NCI-H1694 (cell line): ENCODE results near the gene FAF2.
"Not testable (repeated sequence)": the region's sequence is repeated elsewhere in the genome, so short reads cannot be mapped to it uniquely, and the experiment has no call there.

Experiments used
- DNase-seq: peaks from one replicate; lab custom pipeline; 2025; lab: John Stamatoyannopoulos, UW

FAF2 gene

DNA sequence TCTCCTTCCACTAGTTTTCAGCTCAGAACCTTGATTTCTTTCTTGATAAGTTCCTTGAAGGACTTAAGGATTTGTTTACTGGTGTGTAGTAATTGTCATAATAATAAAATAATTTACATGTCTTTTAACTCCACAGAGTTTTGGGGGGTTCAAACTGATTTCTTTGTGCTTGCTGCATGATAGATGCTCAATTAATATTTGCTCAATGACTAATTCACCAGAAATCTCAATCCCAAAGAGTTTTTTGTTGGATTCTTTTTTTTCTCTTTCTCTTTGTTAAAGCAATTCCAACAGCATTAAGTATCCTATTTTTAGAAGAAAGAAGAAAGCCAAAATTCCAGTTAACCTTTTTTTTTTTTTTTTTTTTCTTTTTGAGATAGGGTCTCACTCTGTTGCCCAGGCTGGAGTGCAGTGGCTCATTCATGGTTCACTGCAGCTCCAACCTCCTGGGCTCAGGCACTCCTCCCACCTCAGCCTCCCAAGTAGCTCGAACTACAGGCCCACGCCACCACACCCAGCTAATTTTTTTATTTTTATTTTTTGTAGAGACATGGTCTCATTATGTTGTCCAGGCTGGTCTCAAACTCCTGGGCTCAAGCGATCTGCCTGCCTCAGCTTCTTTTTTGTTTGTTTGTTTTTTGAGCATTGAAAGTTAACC lies 10.8 kb downstream of the FAF2 start:
- DNase-seq, result no peak

DNA sequence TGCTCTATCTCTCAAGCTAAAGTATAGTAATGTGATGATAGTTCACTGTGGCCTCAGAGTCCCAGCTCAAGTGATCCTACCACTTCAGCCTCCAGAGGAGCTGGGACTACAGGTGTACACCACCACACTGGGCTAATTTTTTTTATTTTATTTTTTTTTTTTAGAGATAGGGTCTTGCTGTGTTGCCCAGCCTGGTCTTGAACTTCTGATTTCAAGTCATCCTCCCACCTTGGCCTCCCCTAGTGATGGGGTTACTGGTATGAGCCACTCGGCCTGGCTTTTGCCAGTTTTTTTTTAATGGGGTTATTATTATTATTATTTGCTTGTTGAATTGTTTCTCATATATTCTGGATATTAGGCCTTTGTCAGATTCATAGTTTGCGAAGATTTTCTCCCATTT lies 13.2 kb downstream of the FAF2 start:
- DNase-seq, result no peak

DNA sequence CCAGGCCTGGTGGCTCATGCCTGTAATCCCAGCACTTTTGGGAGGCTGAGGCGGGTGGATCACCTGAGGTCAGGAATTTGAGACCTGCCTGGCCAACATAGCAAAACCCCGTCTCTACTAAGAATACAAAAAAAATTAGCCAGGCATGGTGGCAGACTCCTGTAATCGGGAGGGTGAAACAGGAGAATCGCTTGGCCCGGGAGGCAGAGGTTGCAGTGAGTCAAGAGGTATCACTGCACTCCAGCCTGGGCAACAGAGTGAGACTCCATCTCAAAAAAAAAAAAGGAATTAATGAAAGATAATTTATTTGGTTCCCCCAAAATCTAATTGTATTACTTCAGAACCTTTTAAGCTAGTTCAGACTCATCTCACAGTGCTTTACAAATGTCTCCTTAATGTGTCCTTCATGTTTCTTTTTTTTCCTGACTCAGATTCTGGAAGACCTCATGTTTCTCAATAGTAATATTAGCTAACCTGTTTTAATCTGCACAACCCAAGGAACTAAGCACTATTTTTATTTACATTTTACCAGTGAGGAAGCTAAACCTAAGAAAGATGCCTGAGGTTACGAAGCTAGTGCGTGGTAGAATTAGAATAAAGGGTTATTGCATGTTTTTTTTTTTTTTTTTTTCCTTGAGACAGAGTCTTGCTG lies 15.1 kb downstream of the FAF2 start:
- no peak for DNase-seq

DNA sequence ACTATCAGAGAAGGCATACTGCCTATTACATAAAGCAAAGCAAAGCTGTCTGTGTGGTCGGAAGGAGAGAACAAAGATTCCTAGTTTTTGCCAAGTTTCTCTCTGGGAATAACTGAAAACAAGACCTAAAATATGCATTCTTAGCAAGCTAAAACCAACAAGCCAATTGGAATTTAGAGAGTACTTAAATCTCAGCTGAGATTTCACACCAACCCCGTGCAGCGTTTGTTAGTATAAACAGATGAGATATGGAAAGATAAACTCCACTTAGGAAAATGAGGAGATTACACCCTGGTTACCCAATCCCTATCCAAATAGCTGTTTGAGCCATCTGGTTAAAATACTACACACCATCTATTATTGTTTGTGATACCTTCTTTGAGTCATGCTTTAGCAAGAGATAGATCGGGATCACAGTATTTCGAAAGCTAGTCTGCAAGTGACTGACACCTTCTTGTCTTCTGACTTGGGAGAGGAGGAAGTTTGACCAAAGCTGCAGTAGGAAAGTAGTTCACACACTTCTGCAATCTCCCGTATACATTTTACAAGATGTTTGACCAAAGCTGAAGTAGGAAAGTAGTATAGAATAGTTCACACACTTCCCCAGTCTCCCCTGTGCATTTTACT lies 18.2 kb downstream of the FAF2 start:
- no peak for DNase-seq

DNA sequence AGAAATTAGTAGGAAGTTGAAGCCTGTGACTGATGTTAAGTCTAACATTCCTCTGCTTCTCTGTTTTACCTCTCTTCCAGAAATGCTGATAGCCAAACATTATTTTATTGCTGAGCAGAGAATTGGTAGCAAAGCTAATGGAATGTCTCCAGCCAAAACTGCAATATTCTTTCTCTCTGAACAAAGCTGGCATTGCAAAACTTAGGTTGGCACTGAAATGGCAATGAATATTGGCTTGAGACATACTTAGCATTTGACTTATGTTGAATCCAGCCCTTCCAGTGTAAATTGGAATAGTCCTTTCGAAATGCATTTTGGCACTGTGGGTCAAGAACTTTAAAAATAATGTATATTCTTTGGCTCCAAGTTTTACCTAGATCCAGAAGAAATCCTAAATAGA lies 21.1 kb downstream of the FAF2 start:
- DNase-seq, result no peak

DNA sequence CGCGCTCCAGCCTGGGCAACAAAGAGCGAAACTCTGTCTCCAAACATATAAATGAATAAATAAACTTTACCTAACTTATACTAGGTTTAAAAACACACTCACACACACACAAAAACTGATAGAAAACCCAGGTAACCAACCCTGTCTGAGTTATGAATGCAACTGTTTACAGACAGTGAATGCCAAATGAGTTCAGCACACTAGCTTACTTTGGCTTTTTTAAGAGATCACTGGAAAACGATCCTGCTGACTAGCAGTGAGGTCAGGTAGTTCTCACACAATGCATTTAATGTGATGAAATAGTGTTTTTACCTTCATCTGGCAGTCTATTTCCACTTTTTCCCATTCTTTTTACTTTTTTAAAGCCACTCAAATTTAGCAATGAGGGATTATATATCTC lies 22.4 kb downstream of the FAF2 start:
- no peak for DNase-seq

DNA sequence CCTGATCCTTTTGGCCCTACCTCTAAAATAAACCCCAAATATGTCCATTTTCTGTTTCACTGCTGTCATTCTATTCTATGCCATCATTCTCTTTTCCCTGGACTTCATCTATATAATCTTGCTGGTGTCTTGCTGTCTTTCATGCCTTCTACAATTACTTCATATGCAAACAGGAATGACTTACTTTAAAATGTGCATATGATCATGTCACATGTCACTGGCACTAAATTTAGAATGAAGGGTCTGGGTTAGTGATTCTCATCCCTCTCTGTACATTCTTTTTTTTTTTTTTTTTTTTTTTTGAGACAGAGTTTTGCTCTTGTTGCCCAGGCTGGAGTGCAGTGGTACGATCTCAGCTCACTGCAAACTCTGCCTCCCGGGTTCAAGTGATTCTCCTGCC lies 22.9 kb downstream of the FAF2 start:
- DNase-seq, result no peak

DNA sequence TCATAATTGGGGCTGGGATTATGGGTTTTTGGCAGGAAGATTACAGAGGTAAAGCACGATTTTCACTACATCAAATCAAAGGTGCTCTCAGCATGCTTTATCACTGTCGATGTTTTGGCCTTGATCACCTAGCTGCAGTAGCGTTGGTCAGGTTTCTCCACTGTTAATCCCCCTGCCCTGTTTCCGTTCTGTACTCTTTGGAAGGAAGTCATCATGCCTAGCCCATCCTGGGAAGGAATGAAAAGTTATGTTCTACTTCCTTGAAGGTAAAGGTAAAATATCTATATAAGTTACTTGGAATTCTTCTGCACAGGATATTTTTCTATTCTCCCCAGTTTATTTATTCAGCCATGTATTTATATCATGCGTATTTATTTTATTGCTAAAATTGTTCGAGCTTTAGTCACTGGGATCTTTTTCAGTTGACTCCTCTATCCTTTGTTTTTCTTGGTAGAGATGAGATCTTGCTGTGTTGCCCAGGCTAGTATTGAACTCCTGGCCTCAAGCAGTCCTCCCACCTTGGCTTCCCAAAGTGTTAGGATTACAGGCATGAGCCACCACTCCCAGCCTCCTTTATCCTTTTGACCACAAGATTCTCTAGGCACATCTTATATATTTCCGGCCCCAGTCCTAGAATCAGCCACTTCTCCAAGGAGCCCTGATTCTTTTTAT lies 25.3 kb downstream of the FAF2 start:
- DNase-seq, result no peak

DNA sequence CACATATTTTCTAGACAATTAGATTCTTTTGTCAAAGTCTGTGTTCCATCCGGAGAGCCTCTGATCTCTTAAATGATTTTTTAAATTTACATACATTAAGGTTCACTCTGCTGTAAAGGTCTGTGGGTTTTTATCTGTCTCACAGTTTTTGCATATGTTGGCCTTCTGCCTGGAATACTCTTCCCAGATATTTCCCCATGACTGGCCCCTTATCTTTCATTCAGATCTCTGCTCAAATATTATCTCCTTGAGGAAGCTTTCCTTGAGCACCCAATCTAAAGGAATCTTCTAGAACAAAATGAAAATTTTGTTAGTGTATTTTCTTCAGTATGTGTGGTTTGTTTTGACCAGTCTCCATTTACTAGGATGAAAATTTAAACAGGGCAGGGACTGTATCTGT lies 26.3 kb downstream of the FAF2 start:
- no peak for DNase-seq

DNA sequence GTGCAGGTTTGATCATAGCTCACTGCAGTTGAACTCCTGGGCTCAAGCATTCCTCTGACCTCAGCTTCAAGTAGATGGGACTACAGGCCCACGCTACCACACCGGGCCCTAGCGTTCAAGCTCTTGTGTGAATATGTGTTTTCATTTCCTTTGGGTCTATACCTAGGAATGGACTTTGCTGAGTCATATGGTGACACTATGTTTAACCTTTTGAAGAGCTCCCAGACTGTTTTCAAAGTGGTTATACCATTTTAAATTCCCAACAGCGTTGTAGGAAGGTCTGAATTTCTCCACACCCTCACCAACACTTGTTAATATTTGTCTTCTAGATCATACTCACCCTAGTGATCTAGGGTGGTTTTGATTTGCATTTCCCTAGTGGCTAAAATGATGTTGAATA lies 33.5 kb downstream of the FAF2 start:
- no peak for DNase-seq

DNA sequence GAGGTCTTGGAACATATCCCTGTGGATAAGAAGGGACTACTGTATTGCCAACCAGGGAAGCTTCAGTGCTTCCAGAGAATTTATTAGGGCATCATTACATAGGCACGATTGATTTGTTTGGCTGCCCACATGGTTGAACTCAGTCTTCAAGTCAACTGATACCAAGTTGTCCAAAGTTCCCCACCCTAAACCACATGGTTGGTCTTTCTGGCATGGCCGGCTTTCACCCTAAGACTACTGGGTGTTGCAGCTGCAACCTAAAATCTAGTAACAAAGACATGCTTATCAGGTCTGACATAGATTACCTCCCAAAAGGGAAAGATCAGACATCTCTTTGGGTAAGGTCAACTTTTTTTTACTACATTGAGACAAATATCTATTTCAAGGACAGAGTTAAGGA lies 37.0 kb downstream of the FAF2 start:
- DNase-seq, result no peak

DNA sequence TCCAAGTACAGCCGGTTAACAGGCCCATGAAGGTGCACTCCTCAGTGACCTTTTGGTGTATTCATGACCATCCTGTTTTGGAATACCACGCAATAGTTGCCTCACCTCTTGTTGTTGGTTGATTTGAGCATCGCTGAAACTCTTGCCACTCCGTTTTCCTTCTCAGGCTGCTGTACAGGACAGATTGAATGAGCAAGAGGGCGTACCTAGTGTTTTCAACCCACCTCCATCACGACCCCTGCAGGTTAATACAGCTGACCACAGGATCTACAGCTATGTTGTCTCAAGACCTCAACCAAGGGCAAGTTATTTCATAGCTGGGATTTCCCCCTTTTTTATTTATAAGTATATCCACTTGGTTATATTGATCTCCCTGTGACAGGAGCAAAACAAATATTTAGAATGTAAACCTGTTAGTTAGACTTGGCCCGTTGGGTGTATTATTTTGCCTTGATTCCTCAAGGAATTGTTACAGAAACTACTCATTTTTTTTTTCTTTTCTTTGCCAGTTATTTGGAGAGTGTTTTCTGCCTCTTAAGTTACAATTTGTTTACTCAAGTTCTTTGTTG lies 38.1 kb downstream of the FAF2 start:
- no peak for DNase-seq

DNA sequence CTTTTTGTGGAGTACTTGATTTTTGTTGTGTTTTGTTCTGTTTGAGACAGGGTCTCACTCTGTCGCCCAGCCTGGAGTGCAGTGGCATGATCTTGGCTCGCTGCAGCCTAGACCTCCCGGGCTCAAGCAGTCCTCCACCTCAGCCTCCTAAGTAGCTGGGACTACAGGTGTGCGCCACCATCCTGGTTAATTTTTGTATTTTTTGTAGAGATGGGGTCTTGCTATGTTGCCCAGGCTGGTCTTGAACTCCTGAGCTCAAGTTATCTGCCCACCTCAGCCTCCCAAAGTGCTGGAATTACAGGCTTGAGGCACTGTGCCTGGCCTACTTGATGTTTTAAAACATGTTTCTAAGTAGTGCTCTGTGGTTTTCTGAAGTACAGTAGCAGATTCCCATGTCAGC lies 39.0 kb downstream of the FAF2 start:
- DNase-seq, result not testable (repeated sequence)

DNA sequence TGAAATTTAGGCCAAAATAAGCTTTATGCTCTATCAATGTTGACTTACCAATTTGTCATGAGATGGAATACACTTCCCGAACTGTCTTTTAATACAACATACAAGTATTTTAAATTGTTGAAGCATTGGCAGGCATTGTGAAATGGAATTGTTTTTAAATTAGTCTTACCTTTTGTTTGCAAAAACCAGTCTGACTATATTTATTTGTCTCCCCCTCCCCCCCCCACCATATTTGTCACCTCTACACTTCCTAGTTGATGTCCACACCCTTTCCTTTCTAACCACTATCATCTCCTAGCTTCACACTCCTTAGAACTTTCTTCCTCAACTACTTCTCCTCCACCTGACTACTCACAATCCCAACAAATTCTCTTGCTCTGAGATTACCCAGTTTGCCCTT lies 40.9 kb downstream of the FAF2 start:
- no peak for DNase-seq

DNA sequence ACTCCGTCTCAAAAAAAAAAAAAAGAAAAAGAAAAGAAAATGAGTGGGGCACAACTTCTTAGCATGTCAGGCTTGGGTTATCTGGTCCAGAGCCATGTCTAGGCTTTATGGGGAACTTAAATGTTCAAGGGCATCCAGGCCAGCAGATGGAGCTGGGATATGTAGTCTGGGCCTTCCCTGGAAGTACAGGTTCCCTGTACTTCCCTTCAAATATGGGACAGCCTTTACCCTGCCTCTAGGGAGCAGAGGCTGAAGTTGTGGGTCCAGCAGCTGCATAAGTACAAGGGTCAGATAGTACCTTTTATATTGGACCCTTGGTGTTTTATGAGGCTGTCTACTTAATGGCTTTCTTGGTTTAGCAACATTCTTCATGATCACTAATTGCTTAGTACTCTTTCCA lies 42.1 kb downstream of the FAF2 start:
- no peak for DNase-seq

DNA sequence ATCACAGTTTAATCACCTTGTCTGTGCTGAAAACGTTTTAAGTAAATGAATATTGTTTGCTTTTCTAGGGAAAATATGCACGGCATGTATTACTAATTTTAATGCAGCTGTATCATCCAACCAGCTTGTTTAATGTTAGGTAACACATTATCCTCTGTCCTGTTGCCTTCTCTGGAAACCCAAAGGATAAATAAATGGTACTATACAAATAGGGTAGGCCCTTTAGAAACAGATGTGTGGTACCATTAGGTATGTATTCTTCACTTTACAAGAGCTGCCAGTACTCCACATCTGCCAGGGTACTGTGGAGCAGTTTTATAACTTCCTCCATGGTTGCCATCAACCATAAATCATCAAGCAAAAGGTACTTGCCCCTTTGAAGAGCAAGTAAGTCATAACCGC lies 42.9 kb downstream of the FAF2 start:
- DNase-seq, result no peak

DNA sequence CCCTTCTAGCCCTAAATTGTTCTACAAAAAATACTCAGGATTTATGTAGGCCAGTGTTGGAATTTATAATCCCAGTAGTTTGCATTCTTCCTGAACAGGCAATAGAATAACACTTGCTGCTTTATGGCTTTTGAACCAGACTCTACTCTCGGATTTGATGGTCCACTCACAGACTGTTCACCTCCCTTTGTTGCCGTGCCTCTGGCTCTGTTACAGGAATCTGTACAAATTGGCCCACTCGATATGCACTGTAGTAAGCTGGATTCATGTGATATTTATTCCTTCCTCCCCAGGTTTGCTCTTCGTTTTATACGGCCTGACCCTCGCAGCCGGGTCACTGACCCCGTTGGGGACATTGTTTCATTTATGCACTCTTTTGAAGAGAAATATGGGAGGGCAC lies 43.7 kb downstream of the FAF2 start:
- DNase-seq, result no peak

DNA sequence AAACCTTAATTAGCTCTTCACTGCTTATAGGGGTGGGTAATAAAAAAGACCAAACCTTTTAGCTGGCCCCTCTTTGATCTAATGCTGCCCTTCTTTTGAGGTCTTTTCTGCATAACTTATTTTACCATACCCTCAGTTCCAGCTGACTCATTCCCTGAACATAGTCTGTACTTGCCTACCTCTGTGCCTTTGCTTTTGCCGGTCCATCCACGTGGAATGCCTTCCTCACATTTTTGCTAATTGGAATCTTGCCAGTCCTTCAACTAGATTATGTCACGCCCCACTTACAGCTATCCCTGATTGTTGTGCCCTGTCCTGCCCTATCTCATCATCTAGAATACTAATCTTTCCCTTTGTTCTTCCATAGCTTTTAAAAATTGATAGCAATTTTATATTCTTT lies 44.2 kb downstream of the FAF2 start:
- no peak for DNase-seq

DNA sequence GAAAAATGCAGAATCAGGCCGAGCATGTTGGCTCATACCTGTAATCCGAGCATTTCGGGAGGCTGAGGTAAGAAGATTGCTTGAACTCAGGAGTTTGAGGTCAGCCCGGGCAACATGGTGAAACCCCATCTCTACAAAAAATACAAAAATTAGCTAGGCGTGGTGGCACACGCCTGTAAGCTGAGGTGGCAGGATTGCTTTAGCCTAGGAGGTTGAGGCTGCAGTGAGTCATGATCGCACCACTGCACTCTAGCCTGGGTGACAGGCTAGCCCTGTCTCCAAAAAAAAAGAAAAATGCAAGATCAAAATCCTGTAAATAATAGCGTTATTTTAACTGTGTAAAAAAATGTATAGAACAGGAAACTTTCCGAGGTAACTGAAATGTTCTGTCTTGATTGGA lies 49.7 kb downstream of the FAF2 start:
- no peak for DNase-seq

DNA sequence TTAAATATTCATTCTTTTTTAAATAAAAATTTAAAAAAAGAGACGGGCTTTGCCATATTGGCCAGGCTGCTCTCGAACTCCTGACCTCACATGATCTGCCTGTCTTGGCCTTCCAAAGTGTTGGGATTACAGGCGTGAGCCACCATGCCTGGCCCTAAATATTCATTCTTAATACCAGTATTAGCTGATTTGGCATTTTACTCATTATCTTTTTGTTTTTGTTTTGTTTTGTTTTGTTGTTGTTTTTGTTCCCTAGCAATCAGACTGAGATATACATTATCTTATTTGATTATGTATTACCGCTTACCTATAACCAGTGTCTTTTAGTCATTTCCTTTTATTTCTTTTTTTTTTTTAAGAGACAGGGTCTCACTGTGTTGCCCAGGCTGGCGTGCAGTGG lies 51.1 kb downstream of the FAF2 start:
- DNase-seq, result no peak

DNA sequence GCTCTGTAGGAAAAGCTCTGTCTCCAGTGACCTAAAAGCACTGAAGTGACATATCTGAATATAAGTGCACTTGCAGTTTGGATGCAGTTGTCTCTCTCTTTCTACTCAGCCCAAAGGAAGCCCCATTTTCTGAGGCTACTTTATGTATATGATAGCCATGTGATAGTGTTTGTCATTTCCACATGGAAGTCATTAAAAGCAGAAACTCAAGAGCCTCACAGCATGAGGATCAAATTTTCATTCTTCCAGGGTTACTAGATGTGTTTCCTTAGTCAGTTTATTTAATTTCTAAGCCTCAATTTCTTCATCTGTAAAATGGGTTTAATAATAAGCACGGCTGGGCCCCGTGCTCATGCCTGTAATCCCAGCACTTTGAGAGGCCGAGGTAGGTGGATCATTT lies 52.3 kb downstream of the FAF2 start:
- no peak for DNase-seq

DNA sequence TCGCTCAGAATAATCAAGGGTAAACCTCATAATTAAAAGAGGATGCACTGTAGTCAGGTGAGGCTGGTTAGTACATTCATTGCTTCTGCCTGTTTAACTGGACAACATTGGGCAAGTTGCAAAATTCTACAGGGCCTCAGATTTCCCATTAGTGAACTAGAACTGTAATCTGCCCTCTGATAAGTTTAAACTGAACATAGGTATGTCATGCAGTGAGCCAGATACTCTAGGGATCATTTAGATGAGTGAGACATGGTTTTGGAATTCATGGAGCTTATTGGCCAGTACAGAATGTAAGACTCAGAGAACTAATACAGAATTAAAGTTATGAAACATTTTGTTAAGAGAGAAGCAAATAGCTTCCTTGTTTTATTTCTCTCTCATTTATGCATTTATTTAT lies 53.1 kb downstream of the FAF2 start:
- no peak for DNase-seq

DNA sequence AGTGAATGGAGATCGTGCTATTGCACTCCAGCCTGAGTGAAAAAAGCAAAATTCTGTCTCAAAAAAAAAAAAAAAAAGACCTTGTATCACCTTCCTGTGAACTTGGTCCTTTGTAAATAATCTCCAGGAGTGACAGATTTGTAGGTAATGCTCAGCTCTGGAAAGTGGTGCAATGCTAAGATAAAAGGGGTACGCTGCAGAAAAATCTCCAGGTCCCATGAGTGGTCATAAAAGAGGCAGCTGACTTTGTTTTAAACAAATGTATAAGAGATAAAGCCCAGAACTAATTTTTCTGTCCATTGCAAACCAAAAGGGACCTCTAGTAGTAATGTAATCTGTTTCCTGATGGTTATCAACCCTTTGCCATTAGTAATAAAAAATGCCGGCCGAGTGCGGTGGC lies 55.3 kb downstream of the FAF2 start:
- DNase-seq, result no peak
